GM12878 (cell line): Measurements from ENCODE around the gene HTR1A.

ENCODE experiments used
- BHLHE40 ChIP-seq, 2 experiments: fragments of 450-650 bp in 1 of 2; IDR thresholded peaks; 2 replicates each; pipeline ENCODE4 v1.6.1; 2011 to 2017; ENCODE audit warnings: low read depth in 2 of 2, borderline replicate concordance in 1 of 2, improper control_type of control experiment in 1 of 2, low read length in 1 of 2, mild to moderate bottlenecking in 1 of 2
- CHD1 ChIP-seq: IDR thresholded peaks from 2 replicates; pipeline ENCODE4 v1.6.1; 2012; ENCODE audit warnings: low read depth, low read length, improper control_type of control experiment
- EZH2 ChIP-seq: IDR thresholded peaks from 2 replicates; pipeline ENCODE4 v1.6.1; 2012; ENCODE audit warnings: low read depth, mild to moderate bottlenecking, control low read depth, inconsistent platforms, low read length, borderline replicate concordance; ENCODE audit not compliant: control insufficient read depth
- GABPA ChIP-seq: IDR thresholded peaks from 2 replicates; pipeline ENCODE4 v1.6.1; 2014; ENCODE audit warnings: antibody characterized with exemption, low read depth, mild to moderate bottlenecking, inconsistent platforms
- GATAD2B ChIP-seq: fragments of 450-650 bp; conservative IDR thresholded peaks from 2 replicates; pipeline ENCODE4 v1.6.1; 2017; ENCODE audit warnings: low read depth, mild to moderate bottlenecking, moderate library complexity
- MEF2A ChIP-seq: IDR thresholded peaks from 2 replicates; pipeline ENCODE4 v1.6.1; 2011; ENCODE audit warnings: low read depth, mild to moderate bottlenecking, low read length, moderate library complexity; ENCODE audit not compliant: insufficient read depth
- POLR2A ChIP-seq: IDR thresholded peaks from 2 replicates; pipeline ENCODE4 v1.6.1; 2011; ENCODE audit warnings: low read depth, mild to moderate bottlenecking, low read length
- RBBP5 ChIP-seq: fragments of 200-600 bp; sonication (generic); conservative IDR thresholded peaks from 2 replicates; pipeline ENCODE4 v1.6.1; 2016
- SMAD1 ChIP-seq: fragments of 450-650 bp; IDR thresholded peaks from 2 replicates; pipeline ENCODE4 v1.6.1; 2018; ENCODE audit warnings: mild to moderate bottlenecking, low read depth; ENCODE audit not compliant: partially characterized antibody
- TF ChIP-seq, protein P1 (sequence below): fragments of 450-650 bp; IDR thresholded peaks from 2 replicates; pipeline ENCODE4 v1.6.1; 2016; ENCODE audit warnings: mild to moderate bottlenecking
- TF ChIP-seq, protein P2 (sequence below): fragments of 450-650 bp; IDR thresholded peaks from 2 replicates; pipeline ENCODE4 v1.6.1; 2017; ENCODE audit warnings: mild to moderate bottlenecking, moderate library complexity
- TF ChIP-seq, protein P3 (sequence below), 3 experiments: IDR thresholded peaks in 2 of 3; conservative IDR thresholded peaks in 1 of 3; 2 replicates each; pipeline ENCODE4 v1.5.1; 2011; ENCODE audit warnings: low read depth in 3 of 3, low read length in 3 of 3, mild to moderate bottlenecking in 3 of 3, control low read depth in 2 of 3, moderate library complexity in 2 of 3, inconsistent platforms in 1 of 3, mixed read lengths in 1 of 3; ENCODE audit not compliant: control insufficient read depth in 2 of 3, insufficient read depth in 1 of 3; ENCODE audit errors: extremely low read depth in 1 of 3

DNA sequence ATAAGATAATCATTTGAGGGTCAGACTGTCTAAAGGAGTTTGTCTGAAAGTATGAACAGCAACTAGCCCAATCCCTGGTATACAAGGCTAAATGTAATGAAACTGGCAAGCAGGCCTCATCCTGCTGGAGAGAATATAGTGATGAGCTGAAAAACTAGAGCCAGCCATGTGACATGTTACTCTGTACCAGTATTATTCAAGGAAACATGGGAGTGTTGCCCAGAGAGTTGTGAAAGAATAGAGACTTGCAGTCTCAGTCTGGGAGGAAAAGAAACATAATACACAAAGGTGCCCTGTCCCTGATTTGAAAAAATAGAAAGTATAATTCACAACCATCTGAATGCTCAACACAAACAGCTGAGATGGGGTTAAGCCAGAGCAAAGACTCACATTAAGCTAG lies 37.9 kb upstream of the HTR1A start:
- TF ChIP-seq GATAD2B: no peak
- TF ChIP-seq GABPA: no peak
- no peak for TF ChIP-seq CHD1
- TF ChIP-seq, protein P1, sequence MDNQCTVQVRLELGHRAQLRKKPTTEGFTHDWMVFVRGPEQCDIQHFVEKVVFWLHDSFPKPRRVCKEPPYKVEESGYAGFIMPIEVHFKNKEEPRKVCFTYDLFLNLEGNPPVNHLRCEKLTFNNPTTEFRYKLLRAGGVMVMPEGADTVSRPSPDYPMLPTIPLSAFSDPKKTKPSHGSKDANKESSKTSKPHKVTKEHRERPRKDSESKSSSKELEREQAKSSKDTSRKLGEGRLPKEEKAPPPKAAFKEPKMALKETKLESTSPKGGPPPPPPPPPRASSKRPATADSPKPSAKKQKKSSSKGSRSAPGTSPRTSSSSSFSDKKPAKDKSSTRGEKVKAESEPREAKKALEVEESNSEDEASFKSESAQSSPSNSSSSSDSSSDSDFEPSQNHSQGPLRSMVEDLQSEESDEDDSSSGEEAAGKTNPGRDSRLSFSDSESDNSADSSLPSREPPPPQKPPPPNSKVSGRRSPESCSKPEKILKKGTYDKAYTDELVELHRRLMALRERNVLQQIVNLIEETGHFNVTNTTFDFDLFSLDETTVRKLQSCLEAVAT: no peak
- no peak for TF ChIP-seq POLR2A
- TF ChIP-seq, protein P2, sequence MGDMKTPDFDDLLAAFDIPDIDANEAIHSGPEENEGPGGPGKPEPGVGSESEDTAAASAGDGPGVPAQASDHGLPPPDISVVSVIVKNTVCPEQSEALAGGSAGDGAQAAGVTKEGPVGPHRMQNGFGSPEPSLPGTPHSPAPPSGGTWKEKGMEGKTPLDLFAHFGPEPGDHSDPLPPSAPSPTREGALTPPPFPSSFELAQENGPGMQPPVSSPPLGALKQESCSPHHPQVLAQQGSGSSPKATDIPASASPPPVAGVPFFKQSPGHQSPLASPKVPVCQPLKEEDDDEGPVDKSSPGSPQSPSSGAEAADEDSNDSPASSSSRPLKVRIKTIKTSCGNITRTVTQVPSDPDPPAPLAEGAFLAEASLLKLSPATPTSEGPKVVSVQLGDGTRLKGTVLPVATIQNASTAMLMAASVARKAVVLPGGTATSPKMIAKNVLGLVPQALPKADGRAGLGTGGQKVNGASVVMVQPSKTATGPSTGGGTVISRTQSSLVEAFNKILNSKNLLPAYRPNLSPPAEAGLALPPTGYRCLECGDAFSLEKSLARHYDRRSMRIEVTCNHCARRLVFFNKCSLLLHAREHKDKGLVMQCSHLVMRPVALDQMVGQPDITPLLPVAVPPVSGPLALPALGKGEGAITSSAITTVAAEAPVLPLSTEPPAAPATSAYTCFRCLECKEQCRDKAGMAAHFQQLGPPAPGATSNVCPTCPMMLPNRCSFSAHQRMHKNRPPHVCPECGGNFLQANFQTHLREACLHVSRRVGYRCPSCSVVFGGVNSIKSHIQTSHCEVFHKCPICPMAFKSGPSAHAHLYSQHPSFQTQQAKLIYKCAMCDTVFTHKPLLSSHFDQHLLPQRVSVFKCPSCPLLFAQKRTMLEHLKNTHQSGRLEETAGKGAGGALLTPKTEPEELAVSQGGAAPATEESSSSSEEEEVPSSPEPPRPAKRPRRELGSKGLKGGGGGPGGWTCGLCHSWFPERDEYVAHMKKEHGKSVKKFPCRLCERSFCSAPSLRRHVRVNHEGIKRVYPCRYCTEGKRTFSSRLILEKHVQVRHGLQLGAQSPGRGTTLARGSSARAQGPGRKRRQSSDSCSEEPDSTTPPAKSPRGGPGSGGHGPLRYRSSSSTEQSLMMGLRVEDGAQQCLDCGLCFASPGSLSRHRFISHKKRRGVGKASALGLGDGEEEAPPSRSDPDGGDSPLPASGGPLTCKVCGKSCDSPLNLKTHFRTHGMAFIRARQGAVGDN: no peak
- no peak for TF ChIP-seq RBBP5
- TF ChIP-seq EZH2: no peak
- TF ChIP-seq, protein P3, sequence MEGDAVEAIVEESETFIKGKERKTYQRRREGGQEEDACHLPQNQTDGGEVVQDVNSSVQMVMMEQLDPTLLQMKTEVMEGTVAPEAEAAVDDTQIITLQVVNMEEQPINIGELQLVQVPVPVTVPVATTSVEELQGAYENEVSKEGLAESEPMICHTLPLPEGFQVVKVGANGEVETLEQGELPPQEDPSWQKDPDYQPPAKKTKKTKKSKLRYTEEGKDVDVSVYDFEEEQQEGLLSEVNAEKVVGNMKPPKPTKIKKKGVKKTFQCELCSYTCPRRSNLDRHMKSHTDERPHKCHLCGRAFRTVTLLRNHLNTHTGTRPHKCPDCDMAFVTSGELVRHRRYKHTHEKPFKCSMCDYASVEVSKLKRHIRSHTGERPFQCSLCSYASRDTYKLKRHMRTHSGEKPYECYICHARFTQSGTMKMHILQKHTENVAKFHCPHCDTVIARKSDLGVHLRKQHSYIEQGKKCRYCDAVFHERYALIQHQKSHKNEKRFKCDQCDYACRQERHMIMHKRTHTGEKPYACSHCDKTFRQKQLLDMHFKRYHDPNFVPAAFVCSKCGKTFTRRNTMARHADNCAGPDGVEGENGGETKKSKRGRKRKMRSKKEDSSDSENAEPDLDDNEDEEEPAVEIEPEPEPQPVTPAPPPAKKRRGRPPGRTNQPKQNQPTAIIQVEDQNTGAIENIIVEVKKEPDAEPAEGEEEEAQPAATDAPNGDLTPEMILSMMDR (IDR thresholded peaks at IDR 0.05 in 2 of 3, conservative IDR thresholded peaks at IDR 0.05 in 1 of 3; ENCODE audit: control insufficient read depth in 2 of 3, extremely low read depth in 1 of 3, insufficient read depth in 1 of 3, low read depth in 3 of 3, low read length in 3 of 3): no peak
- TF ChIP-seq SMAD1: no peak
- TF ChIP-seq MEF2A: no peak
- TF ChIP-seq BHLHE40 (IDR thresholded peaks at IDR 0.05; ENCODE audit: borderline replicate concordance in 1 of 2, low read depth in 2 of 2, low read length in 1 of 2): no peak
